UCSD-AML1 (cell line): ENCODE results near the gene EFNA2.
"Not testable (repeated sequence)": the region's sequence is repeated elsewhere in the genome, so short reads cannot be mapped to it uniquely, and the experiment has no call there.

ENCODE experiments used
- DNase-seq: peaks from one replicate; lab custom pipeline; 2025; ENCODE audit not compliant: unreplicated experiment; lab: John Stamatoyannopoulos, UW

The EFNA2 gene

GRCh38 chr19:1295169-1296012, 9.7 kb downstream of the EFNA2 start:
- no peak for DNase-seq

GRCh38 chr19:1296078-1296477, 10.4 kb downstream of the EFNA2 start:
- no peak for DNase-seq

GRCh38 chr19:1296575-1297271, 11.1 kb downstream of the EFNA2 start:
- no peak for DNase-seq

GRCh38 chr19:1298235-1298634, 12.6 kb downstream of the EFNA2 start:
- no peak for DNase-seq

GRCh38 chr19:1299801-1300200, 14.1 kb downstream of the EFNA2 start:
- DNase-seq: no peak

GRCh38 chr19:1300744-1301490, 15.2 kb downstream of the EFNA2 start:
- no peak for DNase-seq

GRCh38 chr19:1302533-1303239, 17.0 kb downstream of the EFNA2 start:
- DNase-seq: no peak

GRCh38 chr19:1304197-1304924, 18.7 kb downstream of the EFNA2 start:
- DNase-seq: no peak

GRCh38 chr19:1305354-1305753, 19.7 kb downstream of the EFNA2 start:
- not testable (repeated sequence) for DNase-seq

- peak; percentile 20 for DNase-seq
Measured at GRCh38 chr19:1307320-1307719, 21.6 kb downstream of the EFNA2 start.

GRCh38 chr19:1307755-1308303, 22.2 kb downstream of the EFNA2 start:
- DNase-seq: no peak

GRCh38 chr19:1308718-1309117, 23.0 kb downstream of the EFNA2 start:
- DNase-seq: no peak

GRCh38 chr19:1309977-1310852, 24.5 kb downstream of the EFNA2 start:
- no peak for DNase-seq

GRCh38 chr19:1310853-1311180, 25.1 kb downstream of the EFNA2 start:
- DNase-seq: no peak

- DNase-seq: no peak
Measured at GRCh38 chr19:1311543-1312091, 25.9 kb downstream of the EFNA2 start.

- DNase-seq: no peak
Measured at GRCh38 chr19:1312767-1313694, 27.4 kb downstream of the EFNA2 start.

- no peak for DNase-seq
Measured at GRCh38 chr19:1313695-1314613, 28.3 kb downstream of the EFNA2 start.
